ENCODE data around the gene TMSB10. TPM values are rescaled to one million over a fixed set of nuclear protein-coding genes. Genes with fewer than 3 reads are reported as not detected.

The TMSB10 gene
- total and polyA plus RNA-seq, 2 experiments from 2014 or later = 834 to 2,942 TPM

DNA sequence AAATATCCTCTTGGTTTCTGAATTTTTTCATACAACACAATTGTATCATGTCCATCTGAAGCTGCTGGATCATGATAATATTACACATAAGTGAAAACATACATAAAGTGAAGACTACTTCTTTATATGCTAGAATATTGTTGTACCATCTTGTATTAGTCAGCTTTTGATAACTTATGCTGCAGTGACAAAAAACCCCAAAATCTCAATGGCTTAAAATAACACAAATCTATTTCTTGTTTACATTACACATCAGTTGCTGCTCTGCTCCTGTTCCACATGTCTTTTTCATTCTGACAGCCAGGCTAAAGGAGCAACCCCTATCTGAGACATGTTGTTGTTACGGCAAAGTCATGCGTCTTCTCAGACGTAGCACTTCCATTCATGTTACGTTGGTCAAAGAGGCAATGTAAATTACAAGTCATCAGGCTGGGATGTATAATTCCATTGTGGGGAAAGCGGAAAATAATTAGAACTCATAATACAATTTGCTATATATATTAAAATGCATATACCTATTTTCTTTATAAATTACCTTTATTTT is 5.8 kb downstream of the TMSB10 start:
- TF ChIP-seq, protein P1, sequence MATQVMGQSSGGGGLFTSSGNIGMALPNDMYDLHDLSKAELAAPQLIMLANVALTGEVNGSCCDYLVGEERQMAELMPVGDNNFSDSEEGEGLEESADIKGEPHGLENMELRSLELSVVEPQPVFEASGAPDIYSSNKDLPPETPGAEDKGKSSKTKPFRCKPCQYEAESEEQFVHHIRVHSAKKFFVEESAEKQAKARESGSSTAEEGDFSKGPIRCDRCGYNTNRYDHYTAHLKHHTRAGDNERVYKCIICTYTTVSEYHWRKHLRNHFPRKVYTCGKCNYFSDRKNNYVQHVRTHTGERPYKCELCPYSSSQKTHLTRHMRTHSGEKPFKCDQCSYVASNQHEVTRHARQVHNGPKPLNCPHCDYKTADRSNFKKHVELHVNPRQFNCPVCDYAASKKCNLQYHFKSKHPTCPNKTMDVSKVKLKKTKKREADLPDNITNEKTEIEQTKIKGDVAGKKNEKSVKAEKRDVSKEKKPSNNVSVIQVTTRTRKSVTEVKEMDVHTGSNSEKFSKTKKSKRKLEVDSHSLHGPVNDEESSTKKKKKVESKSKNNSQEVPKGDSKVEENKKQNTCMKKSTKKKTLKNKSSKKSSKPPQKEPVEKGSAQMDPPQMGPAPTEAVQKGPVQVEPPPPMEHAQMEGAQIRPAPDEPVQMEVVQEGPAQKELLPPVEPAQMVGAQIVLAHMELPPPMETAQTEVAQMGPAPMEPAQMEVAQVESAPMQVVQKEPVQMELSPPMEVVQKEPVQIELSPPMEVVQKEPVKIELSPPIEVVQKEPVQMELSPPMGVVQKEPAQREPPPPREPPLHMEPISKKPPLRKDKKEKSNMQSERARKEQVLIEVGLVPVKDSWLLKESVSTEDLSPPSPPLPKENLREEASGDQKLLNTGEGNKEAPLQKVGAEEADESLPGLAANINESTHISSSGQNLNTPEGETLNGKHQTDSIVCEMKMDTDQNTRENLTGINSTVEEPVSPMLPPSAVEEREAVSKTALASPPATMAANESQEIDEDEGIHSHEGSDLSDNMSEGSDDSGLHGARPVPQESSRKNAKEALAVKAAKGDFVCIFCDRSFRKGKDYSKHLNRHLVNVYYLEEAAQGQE (IDR thresholded peaks at IDR 0.05; ENCODE audit: unreplicated experiment) = no peak
- no peak for TF ChIP-seq EZH2 (IDR thresholded peaks at IDR 0.05; ENCODE audit: low read depth, unreplicated experiment)
- no peak for TF ChIP-seq NANOG (IDR thresholded peaks at IDR 0.05; ENCODE audit: borderline replicate concordance)
- TF ChIP-seq, protein P2, sequence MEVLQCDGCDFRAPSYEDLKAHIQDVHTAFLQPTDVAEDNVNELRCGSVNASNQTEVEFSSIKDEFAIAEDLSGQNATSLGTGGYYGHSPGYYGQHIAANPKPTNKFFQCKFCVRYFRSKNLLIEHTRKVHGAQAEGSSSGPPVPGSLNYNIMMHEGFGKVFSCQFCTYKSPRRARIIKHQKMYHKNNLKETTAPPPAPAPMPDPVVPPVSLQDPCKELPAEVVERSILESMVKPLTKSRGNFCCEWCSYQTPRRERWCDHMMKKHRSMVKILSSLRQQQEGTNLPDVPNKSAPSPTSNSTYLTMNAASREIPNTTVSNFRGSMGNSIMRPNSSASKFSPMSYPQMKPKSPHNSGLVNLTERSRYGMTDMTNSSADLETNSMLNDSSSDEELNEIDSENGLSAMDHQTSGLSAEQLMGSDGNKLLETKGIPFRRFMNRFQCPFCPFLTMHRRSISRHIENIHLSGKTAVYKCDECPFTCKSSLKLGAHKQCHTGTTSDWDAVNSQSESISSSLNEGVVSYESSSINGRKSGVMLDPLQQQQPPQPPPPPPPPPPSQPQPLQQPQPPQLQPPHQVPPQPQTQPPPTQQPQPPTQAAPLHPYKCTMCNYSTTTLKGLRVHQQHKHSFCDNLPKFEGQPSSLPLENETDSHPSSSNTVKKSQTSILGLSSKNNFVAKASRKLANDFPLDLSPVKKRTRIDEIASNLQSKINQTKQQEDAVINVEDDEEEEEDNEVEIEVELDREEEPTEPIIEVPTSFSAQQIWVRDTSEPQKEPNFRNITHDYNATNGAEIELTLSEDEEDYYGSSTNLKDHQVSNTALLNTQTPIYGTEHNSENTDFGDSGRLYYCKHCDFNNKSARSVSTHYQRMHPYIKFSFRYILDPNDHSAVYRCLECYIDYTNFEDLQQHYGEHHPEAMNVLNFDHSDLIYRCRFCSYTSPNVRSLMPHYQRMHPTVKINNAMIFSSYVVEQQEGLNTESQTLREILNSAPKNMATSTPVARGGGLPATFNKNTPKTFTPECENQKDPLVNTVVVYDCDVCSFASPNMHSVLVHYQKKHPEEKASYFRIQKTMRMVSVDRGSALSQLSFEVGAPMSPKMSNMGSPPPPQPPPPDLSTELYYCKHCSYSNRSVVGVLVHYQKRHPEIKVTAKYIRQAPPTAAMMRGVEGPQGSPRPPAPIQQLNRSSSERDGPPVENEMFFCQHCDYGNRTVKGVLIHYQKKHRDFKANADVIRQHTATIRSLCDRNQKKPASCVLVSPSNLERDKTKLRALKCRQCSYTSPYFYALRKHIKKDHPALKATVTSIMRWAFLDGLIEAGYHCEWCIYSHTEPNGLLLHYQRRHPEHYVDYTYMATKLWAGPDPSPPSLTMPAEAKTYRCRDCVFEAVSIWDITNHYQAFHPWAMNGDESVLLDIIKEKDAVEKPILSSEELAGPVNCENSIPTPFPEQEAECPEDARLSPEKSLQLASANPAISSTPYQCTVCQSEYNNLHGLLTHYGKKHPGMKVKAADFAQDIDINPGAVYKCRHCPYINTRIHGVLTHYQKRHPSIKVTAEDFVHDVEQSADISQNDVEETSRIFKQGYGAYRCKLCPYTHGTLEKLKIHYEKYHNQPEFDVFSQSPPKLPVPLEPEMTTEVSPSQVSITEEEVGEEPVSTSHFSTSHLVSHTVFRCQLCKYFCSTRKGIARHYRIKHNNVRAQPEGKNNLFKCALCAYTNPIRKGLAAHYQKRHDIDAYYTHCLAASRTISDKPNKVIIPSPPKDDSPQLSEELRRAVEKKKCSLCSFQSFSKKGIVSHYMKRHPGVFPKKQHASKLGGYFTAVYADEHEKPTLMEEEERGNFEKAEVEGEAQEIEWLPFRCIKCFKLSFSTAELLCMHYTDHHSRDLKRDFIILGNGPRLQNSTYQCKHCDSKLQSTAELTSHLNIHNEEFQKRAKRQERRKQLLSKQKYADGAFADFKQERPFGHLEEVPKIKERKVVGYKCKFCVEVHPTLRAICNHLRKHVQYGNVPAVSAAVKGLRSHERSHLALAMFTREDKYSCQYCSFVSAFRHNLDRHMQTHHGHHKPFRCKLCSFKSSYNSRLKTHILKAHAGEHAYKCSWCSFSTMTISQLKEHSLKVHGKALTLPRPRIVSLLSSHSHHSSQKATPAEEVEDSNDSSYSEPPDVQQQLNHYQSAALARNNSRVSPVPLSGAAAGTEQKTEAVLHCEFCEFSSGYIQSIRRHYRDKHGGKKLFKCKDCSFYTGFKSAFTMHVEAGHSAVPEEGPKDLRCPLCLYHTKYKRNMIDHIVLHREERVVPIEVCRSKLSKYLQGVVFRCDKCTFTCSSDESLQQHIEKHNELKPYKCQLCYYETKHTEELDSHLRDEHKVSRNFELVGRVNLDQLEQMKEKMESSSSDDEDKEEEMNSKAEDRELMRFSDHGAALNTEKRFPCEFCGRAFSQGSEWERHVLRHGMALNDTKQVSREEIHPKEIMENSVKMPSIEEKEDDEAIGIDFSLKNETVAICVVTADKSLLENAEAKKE (CRISPR knock-in tag; IDR thresholded peaks at IDR 0.05) = no peak
- TF ChIP-seq JUNB (IDR thresholded peaks at IDR 0.05; ENCODE audit: unreplicated experiment) = no peak
- no peak for TF ChIP-seq ZNF331 (CRISPR knock-in tag; IDR thresholded peaks at IDR 0.05; ENCODE audit: low read depth)
- TF ChIP-seq, protein P3, sequence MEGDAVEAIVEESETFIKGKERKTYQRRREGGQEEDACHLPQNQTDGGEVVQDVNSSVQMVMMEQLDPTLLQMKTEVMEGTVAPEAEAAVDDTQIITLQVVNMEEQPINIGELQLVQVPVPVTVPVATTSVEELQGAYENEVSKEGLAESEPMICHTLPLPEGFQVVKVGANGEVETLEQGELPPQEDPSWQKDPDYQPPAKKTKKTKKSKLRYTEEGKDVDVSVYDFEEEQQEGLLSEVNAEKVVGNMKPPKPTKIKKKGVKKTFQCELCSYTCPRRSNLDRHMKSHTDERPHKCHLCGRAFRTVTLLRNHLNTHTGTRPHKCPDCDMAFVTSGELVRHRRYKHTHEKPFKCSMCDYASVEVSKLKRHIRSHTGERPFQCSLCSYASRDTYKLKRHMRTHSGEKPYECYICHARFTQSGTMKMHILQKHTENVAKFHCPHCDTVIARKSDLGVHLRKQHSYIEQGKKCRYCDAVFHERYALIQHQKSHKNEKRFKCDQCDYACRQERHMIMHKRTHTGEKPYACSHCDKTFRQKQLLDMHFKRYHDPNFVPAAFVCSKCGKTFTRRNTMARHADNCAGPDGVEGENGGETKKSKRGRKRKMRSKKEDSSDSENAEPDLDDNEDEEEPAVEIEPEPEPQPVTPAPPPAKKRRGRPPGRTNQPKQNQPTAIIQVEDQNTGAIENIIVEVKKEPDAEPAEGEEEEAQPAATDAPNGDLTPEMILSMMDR (conservative IDR thresholded peaks at IDR 0.05; ENCODE audit: low read depth in 2 of 2) = no peak
- no peak for TF ChIP-seq STAT1 (IDR thresholded peaks at IDR 0.05; ENCODE audit: unreplicated experiment)
- TF ChIP-seq CREB1 (CRISPR knock-in tag; IDR thresholded peaks at IDR 0.05; ENCODE audit: low read depth) = no peak
- Histone ChIP-seq H3K79me2 (replicated peaks; ENCODE audit: insufficient read depth) (peaks cover 2% of the 10 kb centered on the region), H4K20me1 (replicated peaks; ENCODE audit: insufficient read depth) (no peaks in the 10 kb centered on the region), H3F3A (replicated peaks; ENCODE audit: low read depth) (peaks cover 1% of the 10 kb centered on the region; the same call in 1 of the 2 replicates), H3K9me2 (ENCODE audit: insufficient read depth) (peaks cover 11% of the 10 kb centered on the region), H2AFZ (no peak overlapping the region), H3K36me3 (ENCODE audit: insufficient read depth) (no peaks in the 10 kb centered on the region), H3K4me3 (no peak overlapping the region), H3K27ac (ENCODE audit: low read depth) (no peak overlapping the region), H3K27me3 (ENCODE audit: insufficient read depth) (no peaks in the 10 kb centered on the region), H3K4me1 (ENCODE audit: insufficient read depth) (peaks cover 4% of the 10 kb centered on the region), H3K4me2 (no peak overlapping the region)
- no peak overlapping the region for H3K4me3 Mint-ChIP-seq
- H3K9me3 Mint-ChIP-seq = peaks cover 8% of the 10 kb centered on the region; the same call in 2 of the 3 replicates
- ATAC-seq = no peak
- H3K27ac Mint-ChIP-seq = no peak overlapping the region
- peaks cover 12% of the 10 kb centered on the region; the same call in 2 of the 3 replicates for H3K4me1 Mint-ChIP-seq
- no peak for DNase-seq (ENCODE audit: low spot score)
- peaks cover 13% of the 10 kb centered on the region for H3K27me3 Mint-ChIP-seq (ENCODE audit: insufficient read depth, low read depth, poor library complexity)
- H3K36me3 Mint-ChIP-seq (ENCODE audit: low read depth) = peaks cover 32% of the 10 kb centered on the region

All from GM23338 (cell line).